Transverse colon (tissue), 4 donors: Measurements from ENCODE around the gene CHST11.

ENCODE experiments used
- CTCF ChIP-seq, 5 experiments: fragments of 200-600 bp in 3 of 5; fragments of 450-650 bp in 2 of 5; sonication (generic) in 3 of 5; IDR thresholded peaks; 1 replicate in 2 of 5; 2 replicates in 3 of 5; pipeline ENCODE4 v1.5.1; 2016 to 2017; ENCODE audit warnings: antibody characterized with exemption in 5 of 5, inconsistent platforms in 3 of 5, mild to moderate bottlenecking in 2 of 5, moderate library complexity in 1 of 5
- EP300 ChIP-seq: sonication (generic); formaldehyde crosslinking; IDR thresholded peaks from one replicate; pipeline ENCODE4 v1.6.1; 2017; ENCODE audit warnings: antibody characterized with exemption, low read depth
- POLR2A ChIP-seq: fragments of 450-650 bp; IDR thresholded peaks from one replicate; pipeline ENCODE4 v1.6.1; 2016; ENCODE audit warnings: antibody characterized with exemption, mild to moderate bottlenecking, moderate library complexity
- POLR2AphosphoS5 ChIP-seq, 3 donors: sonication (generic); formaldehyde crosslinking; IDR thresholded peaks; one replicate each; pipeline ENCODE4 v1.6.1; 2016; ENCODE audit warnings: antibody characterized with exemption in 3 of 3

GRCh38 chr12:104507672-104508071, 50.9 kb downstream of the CHST11 start:
- no peak for TF ChIP-seq POLR2A
- no peak for TF ChIP-seq CTCF (IDR thresholded peaks at IDR 0.05)
- TF ChIP-seq POLR2AphosphoS5 (IDR thresholded peaks at IDR 0.05): no peak
- no peak for TF ChIP-seq EP300
